H1 (cell line): ENCODE results near the gene CUL4A. TPM values are rescaled to one million over a fixed set of nuclear protein-coding genes. Genes with fewer than 3 reads are reported as not detected.

Experiments used
- CTCF ChIA-PET: fragments of 300-600 bp; sonication (Branson Sonifier 250); formaldehyde crosslinking; loops from one replicate; lab custom pipeline; 2021; ENCODE audit not compliant: partially characterized antibody; lab: Charles Lee
- POLR2A ChIA-PET: fragments of 300-600 bp; sonication (Branson Sonifier 250); formaldehyde crosslinking; loops from one replicate; lab custom pipeline; 2021; ENCODE audit warnings: inconsistent platforms; ENCODE audit not compliant: partially characterized antibody; lab: Charles Lee
- DNase-seq, 2 experiments: peaks; one replicate each; pipeline versions ENCODE4 v3.0.0 to v3.0.0-alpha.2; 2010 to 2022; ENCODE audit warnings: low spot score in 2 of 2, low read depth in 1 of 2, mixed read lengths in 1 of 2
- FAIRE-seq: peaks from 2 replicates; lab custom pipeline; 2011; peaks lifted over from hg19 to GRCh38; lab: Jason Lieb, UNC
- H2AFZ ChIP-seq: 2 replicates; pipeline ENCODE4 v1.8.1; 2012; ENCODE audit warnings: low read length, inconsistent platforms
- H2AK5ac ChIP-seq: 2 replicates; pipeline ENCODE4 v1.6.1; 2013; ENCODE audit warnings: low read depth, low read length
- H2BK120ac ChIP-seq: replicated peaks from 2 replicates; pipeline ENCODE3; 2013; ENCODE audit warnings: low read depth, low read length, inconsistent platforms
- H2BK12ac ChIP-seq: 2 replicates; pipeline ENCODE4 v1.6.1; 2013; ENCODE audit warnings: low read depth, low read length
- H2BK15ac ChIP-seq: 2 replicates; pipeline ENCODE4 v1.6.1; 2013; ENCODE audit warnings: low read length
- H2BK20ac ChIP-seq: 2 replicates; pipeline ENCODE4 v1.6.1; 2013; ENCODE audit warnings: low read length
- H2BK5ac ChIP-seq: 2 replicates; pipeline ENCODE4 v1.6.1; 2013; ENCODE audit warnings: low read depth, low read length
- H3K14ac ChIP-seq: 2 replicates; pipeline ENCODE4 v1.6.1; 2013; ENCODE audit warnings: inconsistent platforms; ENCODE audit not compliant: insufficient read length
- H3K18ac ChIP-seq: 2 replicates; pipeline ENCODE4 v1.6.1; 2013; ENCODE audit warnings: low read length; ENCODE audit errors: extremely low read depth
- H3K23ac ChIP-seq: 2 replicates; pipeline ENCODE4 v1.6.1; 2013; ENCODE audit warnings: inconsistent platforms; ENCODE audit not compliant: insufficient read length
- H3K23me2 ChIP-seq: 2 replicates; pipeline ENCODE4 v1.6.1; 2013; ENCODE audit warnings: low read depth, low read length
- H3K27ac ChIP-seq: 2 replicates; pipeline ENCODE4 v1.6.1; 2011; ENCODE audit warnings: low read depth, low read length, inconsistent platforms
- H3K27me3 ChIP-seq, 4 experiments: replicated peaks in 1 of 4; 1 replicate in 1 of 4; 2 replicates in 3 of 4; pipeline versions ENCODE4 v1.6.1 to v1.8.1; 2011 to 2013; ENCODE audit warnings: low read length in 3 of 4, mild to moderate bottlenecking in 3 of 4, inconsistent platforms in 2 of 4, mixed read lengths in 2 of 4, moderate library complexity in 1 of 4; ENCODE audit not compliant: control insufficient read depth in 3 of 4, insufficient read depth in 3 of 4; ENCODE audit errors: extremely low read depth in 1 of 4
- H3K36me3 ChIP-seq, 4 experiments: 2 replicates each; pipeline versions ENCODE4 v1.6.1 to v1.8.1; 2011 to 2013; ENCODE audit warnings: mild to moderate bottlenecking in 4 of 4, low read length in 3 of 4, moderate library complexity in 2 of 4, control low read depth in 1 of 4, inconsistent platforms in 1 of 4; ENCODE audit not compliant: insufficient read depth in 4 of 4, control insufficient read depth in 2 of 4
- H3K4ac ChIP-seq: replicated peaks from 2 replicates; pipeline ENCODE3; 2013; ENCODE audit warnings: low read length, low read depth, mixed read lengths, inconsistent platforms; ENCODE audit not compliant: insufficient read length
- H3K4me1 ChIP-seq, 4 experiments: replicated peaks in 1 of 4; 1 replicate in 1 of 4; 2 replicates in 3 of 4; pipeline versions ENCODE4 v1.6.1 to v1.8.1; 2011 to 2013; ENCODE audit warnings: low read length in 3 of 4, inconsistent platforms in 2 of 4, mixed read lengths in 1 of 4; ENCODE audit not compliant: insufficient read depth in 4 of 4, control insufficient read depth in 3 of 4
- H3K4me2 ChIP-seq, 2 experiments: 2 replicates each; pipeline versions ENCODE4 v1.6.1 to v1.8.1; 2011 to 2013; ENCODE audit warnings: low read depth in 2 of 2, low read length in 2 of 2, control low read depth in 1 of 2, inconsistent platforms in 1 of 2, mild to moderate bottlenecking in 1 of 2; ENCODE audit not compliant: insufficient read depth in 1 of 2
- H3K4me3 ChIP-seq, 4 experiments: fragments of 200-600, 300-600 bp in 1 of 4; sonication (generic), shearing (Covaris generic), sonication (Bioruptor Twin) in 1 of 4; 2 replicates each; pipeline versions ENCODE4 v1.5.1 to v1.8.1; 2011 to 2016; ENCODE audit warnings: low read length in 4 of 4, low read depth in 3 of 4, control low read depth in 2 of 4, inconsistent platforms in 2 of 4, mild to moderate bottlenecking in 2 of 4, mixed read lengths in 1 of 4, moderate library complexity in 1 of 4; ENCODE audit not compliant: insufficient read depth in 2 of 4; ENCODE audit errors: extremely low read depth in 1 of 4
- H3K56ac ChIP-seq: replicated peaks from 2 replicates; pipeline ENCODE3; 2013; ENCODE audit warnings: low read depth, mild to moderate bottlenecking, mixed read lengths, low read length, inconsistent platforms; ENCODE audit not compliant: insufficient read length
- H3K79me1 ChIP-seq: 2 replicates; pipeline ENCODE4 v1.6.1; 2013; ENCODE audit warnings: low read depth, low read length, control low read depth
- H3K79me2 ChIP-seq, 2 experiments: 2 replicates each; pipeline versions ENCODE4 v1.6.1 to v1.8.1; 2012 to 2013; ENCODE audit warnings: low read length in 2 of 2, mild to moderate bottlenecking in 2 of 2, inconsistent platforms in 1 of 2; ENCODE audit not compliant: insufficient read depth in 2 of 2, control insufficient read depth in 1 of 2
- H3K9ac ChIP-seq, 4 experiments: replicated peaks in 1 of 4; 1 replicate in 1 of 4; 2 replicates in 3 of 4; pipeline versions ENCODE4 v1.6.1 to v1.8.1; 2011 to 2013; ENCODE audit warnings: low read depth in 3 of 4, low read length in 3 of 4, control low read depth in 2 of 4, mild to moderate bottlenecking in 2 of 4, moderate library complexity in 2 of 4, inconsistent platforms in 1 of 4; ENCODE audit errors: extremely low read depth in 1 of 4
- H3K9me3 ChIP-seq, 2 experiments: 2 replicates each; pipeline versions ENCODE4 v1.6.1 to v1.8.1; 2012 to 2013; ENCODE audit warnings: mild to moderate bottlenecking in 2 of 2, moderate library complexity in 2 of 2, control low read depth in 1 of 2, inconsistent platforms in 1 of 2, low read depth in 1 of 2, low read length in 1 of 2, mixed read lengths in 1 of 2; ENCODE audit not compliant: insufficient read depth in 2 of 2
- H4K20me1 ChIP-seq, 2 experiments: replicated peaks in 1 of 2; 2 replicates each; pipeline versions ENCODE3 to v1.8.1; 2011 to 2013; ENCODE audit warnings: inconsistent platforms in 2 of 2, low read length in 2 of 2, mild to moderate bottlenecking in 1 of 2; ENCODE audit not compliant: insufficient read depth in 2 of 2, control insufficient read depth in 1 of 2
- H4K5ac ChIP-seq: 2 replicates; pipeline ENCODE4 v1.6.1; 2013; ENCODE audit warnings: low read length, low read depth, mixed read lengths, inconsistent platforms; ENCODE audit not compliant: insufficient read length
- H4K8ac ChIP-seq: 2 replicates; pipeline ENCODE4 v1.8.0; 2013; ENCODE audit warnings: mild to moderate bottlenecking, moderate library complexity, low read length, inconsistent platforms; ENCODE audit not compliant: insufficient read depth; ENCODE audit errors: extremely low read depth
- H4K91ac ChIP-seq: replicated peaks from 2 replicates; pipeline ENCODE3; 2013; ENCODE audit warnings: low read length, mixed read lengths, inconsistent platforms; ENCODE audit not compliant: insufficient read length
- BCL11A ChIP-seq, 2 experiments: IDR thresholded peaks; one replicate each; pipeline ENCODE4 v1.6.1; 2011; ENCODE audit warnings: low read depth in 2 of 2, low read length in 2 of 2, mild to moderate bottlenecking in 2 of 2
- CBX5 ChIP-seq: fragments of 300-800, 300-1000 bp; sonication (generic); IDR thresholded peaks from 2 replicates; pipeline ENCODE4 v1.7.1; 2016; ENCODE audit warnings: antibody characterized with exemption, low read length, low read depth
- EZH2 ChIP-seq: fragments of 200-600 bp; sonication (generic); IDR thresholded peaks from 2 replicates; pipeline ENCODE4 v1.7.1; 2012; ENCODE audit warnings: low read depth, mild to moderate bottlenecking, moderate library complexity, low read length, inconsistent platforms; ENCODE audit not compliant: severe bottlenecking
- FOSL1 ChIP-seq: IDR thresholded peaks from 2 replicates; pipeline ENCODE4 v1.6.1; 2011; ENCODE audit warnings: mild to moderate bottlenecking, low read depth, low read length, moderate library complexity; ENCODE audit not compliant: insufficient read depth
- GTF2F1 ChIP-seq: IDR thresholded peaks from 2 replicates; pipeline ENCODE4 v1.6.1; 2012; ENCODE audit warnings: low read depth, low read length, improper control_type of control experiment, borderline replicate concordance
- KDM5A ChIP-seq: fragments of 200-600 bp; IDR thresholded peaks from 2 replicates; pipeline ENCODE4 v1.7.1; 2012; ENCODE audit warnings: mild to moderate bottlenecking, low read length, inconsistent platforms, mixed read lengths
- NRF1 ChIP-seq: IDR thresholded peaks from 2 replicates; pipeline ENCODE4 v1.6.1; 2011; ENCODE audit warnings: mild to moderate bottlenecking, low read depth, low read length, improper control_type of control experiment
- SAP30 ChIP-seq: fragments of 300-600 bp; sonication (generic); IDR thresholded peaks from 2 replicates; pipeline ENCODE4 v1.7.1; 2012; ENCODE audit warnings: low read length, moderate library complexity, mild to moderate bottlenecking, inconsistent platforms; ENCODE audit not compliant: insufficient read depth, insufficient replicate concordance
- SP1 ChIP-seq: IDR thresholded peaks from 2 replicates; pipeline ENCODE4 v1.6.1; 2011; ENCODE audit warnings: low read depth, low read length
- TBP ChIP-seq: IDR thresholded peaks from 2 replicates; pipeline ENCODE4 v1.6.1; 2011; ENCODE audit warnings: low read depth, low read length, improper control_type of control experiment
- TCF12 ChIP-seq: IDR thresholded peaks from 2 replicates; pipeline ENCODE4 v1.6.1; 2011; ENCODE audit warnings: low read depth, mild to moderate bottlenecking, low read length
- ZNF274 ChIP-seq: IDR thresholded peaks from 2 replicates; pipeline ENCODE4 v1.7.0; 2012; ENCODE audit warnings: low read length, borderline replicate concordance; ENCODE audit errors: extremely low read depth
- WGBS, 2 experiments: shearing (Covaris generic) in 1 of 2; methylation state at CpG; one replicate each; pipeline versions ENCODE4 v1.1.6 to v1.1.7; 2013 to 2015; ENCODE audit warnings: low lambda C conversion rate in 2 of 2, mixed read lengths in 2 of 2, inconsistent platforms in 1 of 2, low coverage in 1 of 2, missing lambda C conversion rate in 1 of 2; ENCODE audit not compliant: insufficient replicate concordance in 2 of 2, insufficient coverage in 1 of 2, insufficient read length in 1 of 2; ENCODE audit errors: extremely low coverage in 1 of 2, missing lambda C conversion rate in 1 of 2; 5-methylcytosine and 5-hydroxymethylcytosine counted together
- polyA plus RNA-seq, 7 experiments: library from polyadenylated mRNA; depleted of rRNA in 3 of 7; stranded (reverse) in 5 of 7; unstranded in 2 of 7; fragments of >200 nt in 5 of 7; fragments of 200-250 nt in 2 of 7; gene quantifications; 1 replicate in 5 of 7; 2 replicates in 1 of 7; 4 replicates in 1 of 7; pipeline versions ENCODE4 v1.2.1 to v1.2.3, GENCODE V29; 2011 to 2013; ENCODE audit warnings: missing spikeins in 2 of 7, mixed read lengths in 2 of 7
- total RNA-seq: library from RNA; stranded (reverse); fragmentation: NEBNext Ultra II Directional; extraction: Animal tissue kit (Norgen Biotek cat#: 25700); gene quantifications from 2 replicates; pipeline ENCODE4 v1.2.1, GENCODE V29; 2021
- TF ChIP-seq, protein P1 (sequence below): IDR thresholded peaks from 2 replicates; pipeline ENCODE4 v1.6.1; 2012; ENCODE audit warnings: low read length, inconsistent platforms

The CUL4A gene
- total and polyA plus RNA-seq, 2 of the 8 experiments (the other 6 are each of a cell fraction or from before 2014, with no cell fraction given) = 54.7 to 101 TPM

DNA sequence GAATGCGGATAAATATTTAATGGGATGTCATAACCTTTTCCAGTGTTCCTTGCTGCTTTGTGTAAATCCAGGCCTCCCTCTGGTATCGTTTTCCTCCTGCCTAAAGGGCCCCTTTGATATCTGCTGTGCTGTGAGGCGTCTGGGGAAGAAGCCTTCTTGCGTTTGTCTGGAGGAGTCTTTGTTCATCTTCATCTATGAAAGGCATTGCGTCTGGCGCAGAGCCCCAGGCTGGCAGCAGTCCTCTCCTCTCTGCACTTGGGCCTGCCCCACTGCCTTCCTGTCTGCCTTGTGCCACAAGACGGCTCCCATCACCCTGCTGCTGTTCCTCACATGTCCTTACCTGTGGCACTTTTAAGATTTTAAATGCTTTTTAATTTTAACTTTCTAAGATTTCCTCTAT lies 41.2 kb upstream of the CUL4A start:
- Histone ChIP-seq H4K8ac (no peak overlapping the region), H3K27me3 (no peaks in the 10 kb centered on the region), H3K14ac (no peak overlapping the region), H2BK5ac (no peak overlapping the region), H4K20me1 (no peaks in the 10 kb centered on the region), H3K56ac (no peak overlapping the region), H3K4me3 (no peak overlapping the region), H3K23me2 (no peaks in the 10 kb centered on the region), H3K4me2 (no peak overlapping the region), H3K79me1 (no peaks in the 10 kb centered on the region), H4K5ac (no peak overlapping the region), H3K79me2 (no peaks in the 10 kb centered on the region; a peak in 1 of 4 replicates), H3K18ac (no peak overlapping the region), H3K36me3 (peaks cover 2 to 29% (median 7%) of the 10 kb centered on the region in 4 experiments; a peak in 5 of 8 replicates), H2AK5ac (no peak overlapping the region), H3K4me1 (peaks cover 0 to 3% (median 0%) of the 10 kb centered on the region in 4 experiments; a peak in 1 of 7 replicates), H3K23ac (no peak overlapping the region), H2AFZ (no peak overlapping the region), H3K9ac (no peak overlapping the region), H3K4ac (no peak overlapping the region), H2BK15ac (no peak overlapping the region), H2BK120ac (no peak overlapping the region), H2BK20ac (no peak overlapping the region), H3K27ac (no peak overlapping the region), H3K9me3 (no peaks in the 10 kb centered on the region), H2BK12ac (no peak overlapping the region), H4K91ac (no peak overlapping the region)
- DNase-seq = no peak
- ChIA-PET POLR2A (no interaction called here), CTCF (no interaction called here)
- no peak for FAIRE-seq
- WGBS, 2 experiments = 89% methylated on average over 7 of the region's 7 CpGs; no CpG with 5 or more reads in 1 of the 2 experiments
- TF ChIP-seq SAP30 = no peak
- TF ChIP-seq KDM5A = no peak
- no peak for TF ChIP-seq BCL11A (IDR thresholded peaks at IDR 0.05; ENCODE audit: low read depth in 2 of 2, low read length in 2 of 2)
- TF ChIP-seq, protein P1, sequence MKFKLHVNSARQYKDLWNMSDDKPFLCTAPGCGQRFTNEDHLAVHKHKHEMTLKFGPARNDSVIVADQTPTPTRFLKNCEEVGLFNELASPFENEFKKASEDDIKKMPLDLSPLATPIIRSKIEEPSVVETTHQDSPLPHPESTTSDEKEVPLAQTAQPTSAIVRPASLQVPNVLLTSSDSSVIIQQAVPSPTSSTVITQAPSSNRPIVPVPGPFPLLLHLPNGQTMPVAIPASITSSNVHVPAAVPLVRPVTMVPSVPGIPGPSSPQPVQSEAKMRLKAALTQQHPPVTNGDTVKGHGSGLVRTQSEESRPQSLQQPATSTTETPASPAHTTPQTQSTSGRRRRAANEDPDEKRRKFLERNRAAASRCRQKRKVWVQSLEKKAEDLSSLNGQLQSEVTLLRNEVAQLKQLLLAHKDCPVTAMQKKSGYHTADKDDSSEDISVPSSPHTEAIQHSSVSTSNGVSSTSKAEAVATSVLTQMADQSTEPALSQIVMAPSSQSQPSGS = no peak
- no peak for TF ChIP-seq NRF1
- TF ChIP-seq SP1 = no peak
- no peak for TF ChIP-seq FOSL1
- TF ChIP-seq CBX5 = no peak
- no peak for TF ChIP-seq GTF2F1
- no peak for TF ChIP-seq EZH2
- no peak for TF ChIP-seq TCF12
- no peak for TF ChIP-seq ZNF274
- TF ChIP-seq TBP = no peak
